ENCODE results near the gene DCC.

The DCC gene

GRCh38 chr18:53101536-53102105 lies 761.6 kb downstream of the DCC start:
- DNase-seq (ENCODE audit: low read depth): no peak

- DNase-seq (ENCODE audit: low read depth): no peak
Measured at GRCh38 chr18:53114441-53114840, 774.4 kb downstream of the DCC start.

GRCh38 chr18:53115876-53116585 lies 776.0 kb downstream of the DCC start:
- DNase-seq (ENCODE audit: low read depth): no peak

GRCh38 chr18:53117851-53118250 lies 777.9 kb downstream of the DCC start:
- no peak for DNase-seq (ENCODE audit: low read depth)

- no peak for DNase-seq (ENCODE audit: low read depth)
Measured at GRCh38 chr18:53126210-53126609, 786.2 kb downstream of the DCC start.

GRCh38 chr18:53131001-53131400 lies 791.0 kb downstream of the DCC start:
- no peak for DNase-seq (ENCODE audit: low read depth)

GRCh38 chr18:53134711-53135110 lies 794.7 kb downstream of the DCC start:
- DNase-seq (ENCODE audit: low read depth): no peak

GRCh38 chr18:53135654-53136053 lies 795.7 kb downstream of the DCC start:
- DNase-seq (ENCODE audit: low read depth): no peak

GRCh38 chr18:53139746-53140500 lies 799.9 kb downstream of the DCC start:
- no peak for DNase-seq (ENCODE audit: low read depth)

GRCh38 chr18:53142005-53142404 lies 802.0 kb downstream of the DCC start:
- DNase-seq (ENCODE audit: low read depth): no peak

- DNase-seq (ENCODE audit: low read depth): no peak
Measured at GRCh38 chr18:53147472-53147871, 807.5 kb downstream of the DCC start.

GRCh38 chr18:53148123-53148522 lies 808.1 kb downstream of the DCC start:
- no peak for DNase-seq (ENCODE audit: low read depth)

GRCh38 chr18:53152476-53152875 lies 812.5 kb downstream of the DCC start:
- DNase-seq (ENCODE audit: low read depth): no peak

- DNase-seq (ENCODE audit: low read depth): no peak
Measured at GRCh38 chr18:53153281-53153680, 813.3 kb downstream of the DCC start.

GRCh38 chr18:53153800-53154199 lies 813.8 kb downstream of the DCC start:
- no peak for DNase-seq (ENCODE audit: low read depth)

GRCh38 chr18:53165770-53166169 lies 825.8 kb downstream of the DCC start:
- DNase-seq (ENCODE audit: low read depth): no peak

- no peak for DNase-seq (ENCODE audit: low read depth)
Measured at GRCh38 chr18:53169346-53169745, 829.3 kb downstream of the DCC start.

- DNase-seq (ENCODE audit: low read depth): no peak
Measured at GRCh38 chr18:53191634-53192033, 851.6 kb downstream of the DCC start.

GRCh38 chr18:53193870-53194269 lies 853.9 kb downstream of the DCC start:
- no peak for DNase-seq (ENCODE audit: low read depth)

- DNase-seq (ENCODE audit: low read depth): no peak
Measured at GRCh38 chr18:53219853-53220252, 879.9 kb downstream of the DCC start.

- DNase-seq (ENCODE audit: low read depth): no peak
Measured at GRCh38 chr18:53224128-53224778, 884.3 kb downstream of the DCC start.

GRCh38 chr18:53225567-53226325 lies 885.7 kb downstream of the DCC start:
- no peak for DNase-seq (ENCODE audit: low read depth)

Data from stromal cell of bone marrow (primary cell).